GM12891 (cell line): ENCODE measurements around the gene MBIP.

ENCODE experiments used
- PAX5 ChIP-seq: IDR thresholded peaks from 2 replicates; pipeline ENCODE4 v1.6.1; 2011; ENCODE audit warnings: low read length, moderate library complexity, mild to moderate bottlenecking; ENCODE audit not compliant: insufficient read depth, severe bottlenecking
- POLR2A ChIP-seq: IDR thresholded peaks from 2 replicates; pipeline ENCODE4 v1.6.1; 2011; ENCODE audit warnings: low read depth, low read length, control low read depth
- POLR2AphosphoS5 ChIP-seq: IDR thresholded peaks from 2 replicates; pipeline ENCODE4 v1.6.1; 2011; ENCODE audit warnings: low read depth, low read length, control low read depth
- POU2F2 ChIP-seq: IDR thresholded peaks from 2 replicates; pipeline ENCODE4 v1.6.1; 2011; ENCODE audit warnings: low read depth, mild to moderate bottlenecking, control low read depth, low read length, moderate library complexity
- SPI1 ChIP-seq: IDR thresholded peaks from 2 replicates; pipeline ENCODE4 v1.6.1; 2011; ENCODE audit warnings: low read depth, low read length, control low read depth
- TAF1 ChIP-seq: IDR thresholded peaks from 2 replicates; pipeline ENCODE4 v1.6.1; 2011; ENCODE audit warnings: low read depth, low read length, control low read depth

- no peak for TF ChIP-seq POLR2AphosphoS5
- TF ChIP-seq TAF1, result no peak
- TF ChIP-seq POLR2A, result no peak
- TF ChIP-seq POU2F2, result no peak
- no peak for TF ChIP-seq SPI1
- no peak for TF ChIP-seq PAX5
These were observed 502 bp upstream of the MBIP start for GRCh38 chr14:36320897-36321381.
